HCT116 (cell line): Measurements from ENCODE around the gene CNTN4. TPM values are rescaled to one million over a fixed set of nuclear protein-coding genes. Genes with fewer than 3 reads are reported as not detected.

Experiments used
- ATAC-seq: fragments of 200-7000 bp; cut with Tn5 transposase; 2 replicates; pipeline ENCODE4 v1.9.1; 2020; ENCODE audit warnings: mild to moderate bottlenecking, moderate library complexity
- BruUV-seq: library from RNA; stranded (reverse); fragments of 400-500 nt; replicated peaks from 2 replicates; lab custom pipeline; 2021; lab: Mats Ljungman, UMichigan
- CTCF ChIA-PET: fragments of 300-600 bp; sonication (Branson Sonifier 250); formaldehyde crosslinking; loops from one replicate; lab custom pipeline; 2021; ENCODE audit warnings: antibody characterized with exemption; lab: Charles Lee
- POLR2A ChIA-PET: fragments of 300-600, 350-600 bp; sonication (Branson Sonifier 250); formaldehyde crosslinking; loops from one replicate; lab custom pipeline; 2021; ENCODE audit warnings: antibody characterized with exemption; lab: Charles Lee
- RAD21 ChIA-PET, 2 experiments: fragments of 300-600 bp; sonication (Branson Sonifier 250); formaldehyde crosslinking; loops; one replicate each; lab custom pipeline; 2023; ENCODE audit warnings: low total read pairs in 2 of 2; ENCODE audit not compliant: uncharacterized antibody in 2 of 2, unreplicated experiment in 2 of 2, low non-redundant PET in 1 of 2; lab: Charles Lee
- DNase-seq: peaks from one replicate; pipeline ENCODE4 v3.0.0-alpha.2; 2010; ENCODE audit warnings: low read depth, low spot score
- H2AFZ ChIP-seq: fragments of 200-600 bp; shearing (Covaris generic), sonication (generic); 2 replicates; pipeline ENCODE4 v1.6.1; 2017; ENCODE audit warnings: low read depth, mixed run types, mixed read lengths, antibody characterized with exemption, low read length; ENCODE audit not compliant: poor library complexity, severe bottlenecking
- H3K27ac ChIP-seq: 2 replicates; pipeline ENCODE4 v1.5.1; 2012; ENCODE audit warnings: low read depth, low read length
- H3K27me3 ChIP-seq: fragments of 200-600 bp; sonication (generic); 2 replicates; pipeline ENCODE4 v1.6.1; 2016; ENCODE audit warnings: mixed run types, low read length, mixed read lengths; ENCODE audit not compliant: insufficient read depth
- H3K36me3 ChIP-seq, 2 experiments: fragments of 200-500 bp in 1 of 2; fragments of 200-600 bp in 1 of 2; sonication (Bioruptor generic) in 1 of 2; sonication (generic) in 1 of 2; 2 replicates each; pipeline versions ENCODE4 v1.5.1 to v1.6.1; 2014 to 2016; ENCODE audit warnings: low read length in 2 of 2, inconsistent platforms in 1 of 2, mixed read lengths in 1 of 2, mixed run types in 1 of 2; ENCODE audit not compliant: insufficient read depth in 2 of 2, control insufficient read depth in 1 of 2
- H3K4me1 ChIP-seq, 2 experiments: fragments of 200-600 bp in 1 of 2; sonication (generic) in 1 of 2; 2 replicates each; pipeline versions ENCODE4 v1.5.1 to v1.6.1; 2012 to 2017; ENCODE audit warnings: low read length in 2 of 2, inconsistent platforms in 1 of 2, mild to moderate bottlenecking in 1 of 2, mixed read lengths in 1 of 2, mixed run types in 1 of 2, moderate library complexity in 1 of 2; ENCODE audit not compliant: insufficient read depth in 2 of 2, control insufficient read depth in 1 of 2
- H3K4me2 ChIP-seq: fragments of 200-600 bp; sonication (generic); 2 replicates; pipeline ENCODE4 v1.6.1; 2017; ENCODE audit warnings: mixed run types, low read length, mixed read lengths
- H3K4me3 ChIP-seq, 2 experiments: fragments of 200-600 bp in 1 of 2; sonication (generic) in 1 of 2; replicated peaks in 1 of 2; 2 replicates each; pipeline ENCODE4 v1.5.1; 2011 to 2016; ENCODE audit warnings: low read length in 2 of 2, control low read depth in 1 of 2, low read depth in 1 of 2, mild to moderate bottlenecking in 1 of 2, mixed read lengths in 1 of 2, mixed run types in 1 of 2
- H3K79me2 ChIP-seq: fragments of 200-600 bp; sonication (generic); 2 replicates; pipeline ENCODE4 v1.6.1; 2017; ENCODE audit warnings: mild to moderate bottlenecking, mixed run types, low read length, moderate library complexity, mixed read lengths; ENCODE audit not compliant: insufficient read depth
- H3K9ac ChIP-seq: fragments of 200-600 bp; sonication (generic); 2 replicates; pipeline ENCODE4 v1.6.1; 2016; ENCODE audit warnings: low read length, mixed read lengths
- H3K9me2 ChIP-seq: fragments of 200-600 bp; sonication (generic), shearing (Covaris generic); 2 replicates; pipeline ENCODE4 v1.6.1; 2017; ENCODE audit warnings: mixed run types, mild to moderate bottlenecking, moderate library complexity; ENCODE audit not compliant: insufficient read depth
- H3K9me3 ChIP-seq, 2 experiments: fragments of 200-500 bp in 1 of 2; fragments of 200-600 bp in 1 of 2; sonication (Bioruptor generic) in 1 of 2; sonication (generic) in 1 of 2; 2 replicates each; pipeline ENCODE4 v1.6.1; 2014 to 2017; ENCODE audit warnings: low read length in 2 of 2, mixed read lengths in 2 of 2, inconsistent platforms in 1 of 2, low read depth in 1 of 2, mild to moderate bottlenecking in 1 of 2, mixed run types in 1 of 2, moderate library complexity in 1 of 2; ENCODE audit not compliant: control insufficient read depth in 1 of 2, insufficient read depth in 1 of 2
- H4K20me1 ChIP-seq: fragments of 200-600 bp; sonication (generic), shearing (Covaris generic); 2 replicates; pipeline ENCODE4 v1.6.1; 2017; ENCODE audit warnings: mixed run types, mild to moderate bottlenecking, moderate library complexity; ENCODE audit not compliant: insufficient read depth
- CTCF ChIP-seq, 3 experiments: fragments of 200-600 bp in 1 of 3; sonication (generic) in 1 of 3; IDR thresholded peaks in 2 of 3; conservative IDR thresholded peaks in 1 of 3; 2 replicates each; pipeline ENCODE4 v1.5.1; 2012 to 2017; ENCODE audit warnings: low read depth in 2 of 3, low read length in 2 of 3, antibody characterized with exemption in 1 of 3, borderline replicate concordance in 1 of 3, control low read depth in 1 of 3, mild to moderate bottlenecking in 1 of 3, mixed read lengths in 1 of 3, mixed run types in 1 of 3, moderate library complexity in 1 of 3; ENCODE audit not compliant: insufficient read depth in 1 of 3
- EGR1 ChIP-seq: IDR thresholded peaks from 2 replicates; pipeline ENCODE4 v1.6.1; 2012; ENCODE audit warnings: low read depth
- ELF1 ChIP-seq: IDR thresholded peaks from 2 replicates; pipeline ENCODE4 v1.6.1; 2012; ENCODE audit warnings: low read depth, borderline replicate concordance
- EZH2 ChIP-seq: fragments of 200-600 bp; sonication (generic); IDR thresholded peaks from 2 replicates; pipeline ENCODE4 v1.6.1; 2017; ENCODE audit warnings: antibody characterized with exemption, mixed run types
- EZH2phosphoT487 ChIP-seq: fragments of 200-600 bp; IDR thresholded peaks from 2 replicates; pipeline ENCODE4 v1.6.1; 2018; ENCODE audit warnings: antibody characterized with exemption, borderline replicate concordance
- FOSL1 ChIP-seq: IDR thresholded peaks from 2 replicates; pipeline ENCODE4 v1.6.1; 2012; ENCODE audit warnings: low read depth
- POLR2A ChIP-seq: IDR thresholded peaks from 2 replicates; pipeline ENCODE4 v1.7.0; 2011; ENCODE audit warnings: borderline replicate concordance; ENCODE audit not compliant: insufficient read depth, insufficient read length; ENCODE audit errors: extremely low read depth
- POLR2AphosphoS5 ChIP-seq: IDR thresholded peaks from 2 replicates; pipeline ENCODE4 v1.6.1; 2011; ENCODE audit warnings: mild to moderate bottlenecking, low read depth, low read length, moderate library complexity
- REST ChIP-seq: IDR thresholded peaks from 2 replicates; pipeline ENCODE4 v1.6.1; 2012; ENCODE audit warnings: low read depth
- TCF7L2 ChIP-seq: IDR thresholded peaks from 2 replicates; pipeline ENCODE4 v1.7.0; 2011; ENCODE audit warnings: borderline replicate concordance, inconsistent platforms; ENCODE audit not compliant: insufficient read depth, insufficient read length; ENCODE audit errors: extremely low read depth
- ZFX ChIP-seq: fragments of 450-650 bp; IDR thresholded peaks from 2 replicates; pipeline ENCODE4 v1.6.1; 2017
- intact Hi-C: fragments of 100-400 bp; cut with micrococcal nuclease; formaldehyde crosslinking; loops from 2 replicates; pipeline ENCODE4 v1.10.0; 2022
- total RNA-seq: library from RNA; stranded (reverse); gene quantifications from one replicate; pipeline ENCODE4 v1.2.1, GENCODE V29; 2021; ENCODE audit not compliant: unreplicated experiment

The CNTN4 gene
- total RNA-seq, 1 experiment from 2014 or later: not detected

- DNase-seq (no peak), ATAC-seq (no peak)
- intact Hi-C loops: no loop called here
- H3K9ac ChIP-seq: no peak overlapping the region
- ChIA-PET RAD21 (no interaction called here), POLR2A (no interaction called here), CTCF (no interaction called here)
- no peak for TF ChIP-seq POLR2A
- TF ChIP-seq TCF7L2: no peak
- TF ChIP-seq CTCF (IDR thresholded peaks at IDR 0.05 in 2 of 3, conservative IDR thresholded peaks at IDR 0.05 in 1 of 3; ENCODE audit: borderline replicate concordance in 1 of 3, insufficient read depth in 1 of 3, low read depth in 2 of 3, low read length in 2 of 3): no peak
- no peak for TF ChIP-seq POLR2AphosphoS5
- TF ChIP-seq ZFX: no peak
- TF ChIP-seq EGR1: no peak
- TF ChIP-seq EZH2: no peak
- no peak for TF ChIP-seq REST
- no peak for TF ChIP-seq ELF1
- TF ChIP-seq EZH2phosphoT487: no peak
- TF ChIP-seq FOSL1: no peak
- no peaks in the 10 kb centered on the region for H3K4me1 ChIP-seq
- no TSS peak for BruUV-seq
- H4K20me1 ChIP-seq: no peaks in the 10 kb centered on the region
- H3K79me2 ChIP-seq: no peaks in the 10 kb centered on the region
- no peaks in the 10 kb centered on the region for H3K27me3 ChIP-seq
- H3K4me2 ChIP-seq: no peak overlapping the region
- H3K9me2 ChIP-seq: no peaks in the 10 kb centered on the region
- no peak overlapping the region for H3K27ac ChIP-seq
- no peak overlapping the region for H3K4me3 ChIP-seq
- H2AFZ ChIP-seq: no peak overlapping the region
- H3K36me3 ChIP-seq: no peaks in the 10 kb centered on the region
- H3K9me3 ChIP-seq: peaks cover 0 to 13% of the 10 kb centered on the region in 2 experiments; a peak in 2 of 4 replicates
Observed at GRCh38 chr3:2477620-2478019, 379.0 kb downstream of the CNTN4 start.
